Stimulated activated naive CD4-positive, alpha-beta T cell treated with Interleukin-2 at 50 U/mL for 16 hours (primary cell): ENCODE data around the gene FYB2.
"Not testable (repeated sequence)": the region's sequence is repeated elsewhere in the genome, so short reads cannot be mapped to it uniquely, and the experiment has no call there.

ENCODE experiments used
- DNase-seq: peaks from one replicate; lab custom pipeline; 2025; lab: John Stamatoyannopoulos, UW

Gene FYB2

DNA sequence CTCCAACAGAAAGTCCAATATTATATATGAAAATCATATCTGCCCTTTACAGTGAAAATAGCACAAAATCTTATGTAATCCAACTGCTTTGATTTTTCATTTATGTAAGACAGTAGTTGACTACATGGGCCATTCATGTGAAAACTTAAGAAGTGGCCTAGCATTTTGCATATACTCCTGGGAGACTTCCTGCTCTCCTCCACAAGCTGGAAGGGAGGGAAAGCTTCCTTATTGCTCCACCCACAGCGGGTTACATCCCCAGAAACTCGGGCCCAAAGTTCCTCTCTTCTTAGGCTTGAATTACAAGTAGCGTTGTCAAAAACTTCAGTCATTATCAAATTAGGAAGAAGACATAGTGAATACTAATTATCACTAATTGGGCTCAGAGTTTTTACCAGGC lies 29.2 kb downstream of the FYB2 start:
- DNase-seq: no peak

GRCh38 chr1:56788588-56788987 lies 30.6 kb downstream of the FYB2 start:
- no peak for DNase-seq

GRCh38 chr1:56788102-56788501 lies 31.1 kb downstream of the FYB2 start:
- no peak for DNase-seq

- DNase-seq: no peak
These were observed 31.9 kb downstream of the FYB2 start for GRCh38 chr1:56787330-56787729.

DNA sequence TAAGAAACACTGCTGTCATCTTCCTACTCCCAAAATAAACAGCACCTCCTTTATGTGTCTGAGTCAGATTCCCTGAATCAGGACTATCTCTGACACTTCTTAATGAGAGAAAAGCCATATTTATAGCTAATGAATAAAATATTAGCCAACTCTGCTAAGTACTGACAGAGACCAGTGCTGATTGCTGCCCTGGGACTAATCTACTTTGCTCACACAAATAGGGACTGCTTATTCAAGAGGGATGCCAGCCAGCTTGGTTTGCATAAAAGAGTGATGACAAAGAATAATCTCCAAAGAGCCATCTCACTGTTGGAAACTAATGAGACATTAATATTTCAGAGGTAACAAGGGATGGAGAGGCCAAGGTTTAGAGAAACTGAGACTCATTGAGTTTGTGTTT lies 36.4 kb downstream of the FYB2 start:
- no peak for DNase-seq

GRCh38 chr1:56780826-56781225 lies 38.4 kb downstream of the FYB2 start:
- DNase-seq: no peak

- no peak for DNase-seq
These were observed 39.0 kb downstream of the FYB2 start for GRCh38 chr1:56780128-56780750.

DNA sequence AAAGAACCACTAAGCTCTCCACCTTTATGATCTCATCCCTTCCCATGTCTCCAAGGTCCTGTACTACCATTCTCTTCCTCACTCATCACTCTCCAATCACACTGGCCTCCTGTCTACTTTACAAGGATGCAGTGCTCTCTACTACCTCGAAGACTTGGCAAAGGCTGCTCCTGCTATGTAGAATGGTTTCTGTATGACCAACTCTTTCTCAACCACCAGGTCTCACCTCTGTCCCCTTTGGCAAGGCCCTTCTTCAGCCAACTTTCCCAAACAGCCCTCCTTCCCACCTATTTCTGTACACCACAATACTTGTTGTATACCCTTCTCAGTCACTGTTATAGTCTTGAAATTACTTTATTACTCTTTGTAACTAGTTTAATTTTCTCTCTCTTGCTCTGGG lies 41.2 kb downstream of the FYB2 start:
- no peak for DNase-seq

DNA sequence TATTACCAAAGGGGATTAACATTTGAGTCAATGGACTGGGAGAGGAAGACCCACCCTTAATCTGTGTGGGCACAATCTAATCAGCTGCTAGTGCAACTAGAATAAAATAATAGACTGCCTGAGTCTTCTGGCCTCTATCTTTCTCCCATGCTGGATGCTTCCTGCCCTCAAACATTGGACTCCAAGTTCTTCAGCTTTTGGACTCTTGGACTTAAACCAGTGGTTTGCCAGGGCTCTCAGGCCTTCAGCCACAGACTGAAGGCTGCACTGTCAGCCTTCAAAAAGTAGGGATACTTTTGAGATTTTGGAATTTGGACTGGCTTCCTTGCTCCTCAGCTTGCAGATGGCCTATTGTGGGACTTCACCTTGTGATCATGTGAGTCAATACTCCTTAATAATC lies 44.5 kb downstream of the FYB2 start:
- not testable (repeated sequence) for DNase-seq

GRCh38 chr1:56774067-56774609 lies 45.1 kb downstream of the FYB2 start:
- DNase-seq: no peak

- DNase-seq: no peak
These were observed 45.7 kb downstream of the FYB2 start for GRCh38 chr1:56773341-56774066.

DNA sequence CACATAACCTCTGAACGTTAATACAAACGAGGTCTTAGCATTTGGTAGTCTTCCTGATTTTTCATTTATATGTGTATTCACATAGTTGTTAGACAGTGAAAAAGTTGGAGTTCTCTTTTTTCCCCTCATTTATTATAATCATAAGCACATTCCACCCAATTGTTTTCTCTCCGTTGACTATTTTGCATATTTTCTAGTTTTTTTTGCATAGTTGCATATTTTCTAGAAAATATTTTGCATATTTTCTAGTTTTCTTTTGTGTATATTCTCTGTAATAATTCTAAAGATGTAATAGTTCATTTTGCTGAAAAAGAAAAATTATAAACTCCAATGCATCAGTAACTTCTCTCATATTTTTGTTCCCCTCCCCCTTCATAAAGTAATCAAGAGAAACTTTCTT lies 47.5 kb downstream of the FYB2 start:
- DNase-seq: no peak

- DNase-seq: no peak
These were observed 60.4 kb downstream of the FYB2 start for GRCh38 chr1:56758794-56759193.

GRCh38 chr1:56758135-56758534 lies 61.1 kb downstream of the FYB2 start:
- DNase-seq: no peak

DNA sequence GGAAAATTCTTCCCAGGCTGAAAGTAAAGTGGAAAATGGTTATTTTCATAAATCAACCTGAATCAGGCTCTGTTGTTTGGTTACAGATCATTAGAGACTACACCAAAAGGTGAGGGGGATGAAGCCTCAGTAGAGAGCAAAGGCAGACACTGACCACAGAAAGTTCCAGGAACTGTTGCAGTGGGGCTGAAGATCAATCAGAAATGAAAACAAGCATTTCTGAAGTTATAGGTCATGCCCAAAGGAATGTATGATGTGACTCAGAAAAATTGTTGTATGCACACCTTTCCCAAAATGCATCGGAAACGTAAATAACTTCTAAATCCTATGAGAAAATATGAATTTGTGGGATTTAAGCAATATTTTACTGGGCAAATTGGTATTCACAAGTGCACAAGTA lies 63.3 kb downstream of the FYB2 start:
- no peak for DNase-seq

GRCh38 chr1:56754708-56755479 lies 64.3 kb downstream of the FYB2 start:
- DNase-seq: no peak

GRCh38 chr1:56745231-56745630 lies 74.0 kb downstream of the FYB2 start:
- no peak for DNase-seq

GRCh38 chr1:56728964-56729363 lies 90.2 kb downstream of the FYB2 start:
- no peak for DNase-seq

- DNase-seq: no peak
These were observed 92.5 kb downstream of the FYB2 start for GRCh38 chr1:56726706-56727105.

DNA sequence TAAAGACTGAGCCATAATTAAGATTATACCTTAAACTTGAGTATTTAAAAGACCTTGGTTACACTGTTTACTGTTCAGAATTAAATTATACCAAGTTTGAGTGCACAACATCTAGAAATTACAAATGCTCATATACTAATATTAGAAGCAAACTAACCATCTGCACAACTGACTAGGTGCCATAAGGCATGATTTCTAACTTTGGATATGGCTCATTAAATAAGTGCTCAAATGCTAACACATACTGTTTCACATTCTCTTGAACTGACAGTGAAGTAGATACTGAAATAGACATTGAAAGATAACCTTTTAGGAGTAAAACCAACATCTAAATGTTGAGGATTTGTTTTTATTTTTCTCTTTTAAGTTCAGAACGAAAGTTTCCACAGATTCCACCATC lies 100.0 kb downstream of the FYB2 start:
- DNase-seq: no peak

- DNase-seq: no peak
These were observed 104.0 kb downstream of the FYB2 start for GRCh38 chr1:56715156-56715555.

DNA sequence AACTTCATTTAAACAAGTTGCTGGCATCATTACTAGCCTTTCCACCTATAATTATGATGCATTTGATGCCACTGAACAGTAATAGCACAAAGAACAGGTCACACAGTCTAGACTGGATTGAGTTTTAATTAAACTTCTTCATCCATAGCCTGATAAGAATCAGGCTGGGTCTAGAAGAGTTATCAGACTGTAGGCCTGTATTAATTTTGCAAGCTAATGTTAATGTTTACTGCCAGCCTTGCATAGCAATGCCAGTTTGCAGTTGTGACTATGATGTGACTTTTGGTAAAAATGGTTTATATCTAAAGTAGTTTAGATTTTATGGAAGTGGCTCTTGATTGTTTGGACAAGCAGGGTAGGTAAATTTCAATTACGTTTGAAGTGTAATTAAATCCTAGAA lies 106.1 kb downstream of the FYB2 start:
- no peak for DNase-seq

DNA sequence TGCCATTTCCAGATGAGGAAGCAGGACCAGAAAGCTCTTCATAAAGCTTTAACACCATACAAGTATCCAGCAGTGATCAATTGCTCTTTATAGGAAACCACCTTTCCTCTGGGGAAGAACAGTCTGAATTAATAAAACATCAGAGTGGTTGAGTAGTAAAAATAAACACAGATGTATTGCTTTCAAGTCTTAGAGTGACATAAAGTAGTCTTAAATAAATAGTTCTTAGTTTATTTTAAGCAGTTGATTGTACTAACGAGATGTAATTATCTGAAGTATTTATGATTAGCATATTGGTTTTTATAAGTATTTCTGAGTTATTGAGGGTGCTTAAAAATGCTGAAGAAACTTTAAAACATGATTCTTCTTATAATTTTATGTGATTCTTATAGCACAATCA lies 107.1 kb downstream of the FYB2 start:
- no peak for DNase-seq
